GM10248 (cell line): ENCODE data around the gene WAPL.

Experiments
- CTCF ChIA-PET: fragments of 300-600 bp; sonication (Branson Sonifier 250); formaldehyde crosslinking; extraction: SDS; loops from one replicate; lab custom pipeline; 2021; ENCODE audit warnings: antibody characterized with exemption; lab: Yijun Ruan, JAX
- POLR2A ChIA-PET: fragments of 350-650 bp; sonication (Branson Sonifier 250); formaldehyde crosslinking; extraction: SDS; loops from one replicate; lab custom pipeline; 2020; ENCODE audit warnings: antibody characterized with exemption; lab: Yijun Ruan, JAX
- DNase-seq: peaks from one replicate; pipeline ENCODE4 v3.0.0; 2012; ENCODE audit errors: extremely low spot score
- TF ChIP-seq, protein P1 (sequence below): IDR thresholded peaks from 2 replicates; pipeline ENCODE4 v1.5.1; 2012; ENCODE audit warnings: mild to moderate bottlenecking, low read depth; ENCODE audit errors: extremely low read depth, missing control alignments, control extremely low read depth

WAPL gene

DNA sequence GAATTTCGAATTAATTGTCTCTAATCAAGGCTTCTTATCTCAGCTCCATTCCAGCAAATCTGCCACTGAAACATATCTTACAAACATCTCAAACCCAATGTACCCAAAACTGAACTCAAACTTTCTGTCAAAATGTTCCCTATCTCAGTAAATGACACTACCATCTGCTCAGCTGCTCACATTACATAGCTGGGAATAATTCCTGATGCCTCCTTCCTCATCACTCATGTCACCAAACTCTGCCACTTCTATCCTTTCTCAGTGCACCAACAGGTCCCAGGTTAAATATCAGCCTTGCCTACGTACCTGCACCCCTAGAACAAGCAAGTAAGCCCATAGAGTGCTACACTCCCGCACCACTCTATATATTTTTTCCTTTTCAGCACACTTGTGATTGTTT is 12.4 kb downstream of the WAPL start:
- ChIA-PET CTCF (no interaction called here), POLR2A (no interaction called here)
- DNase-seq, result no peak
- TF ChIP-seq, protein P1, sequence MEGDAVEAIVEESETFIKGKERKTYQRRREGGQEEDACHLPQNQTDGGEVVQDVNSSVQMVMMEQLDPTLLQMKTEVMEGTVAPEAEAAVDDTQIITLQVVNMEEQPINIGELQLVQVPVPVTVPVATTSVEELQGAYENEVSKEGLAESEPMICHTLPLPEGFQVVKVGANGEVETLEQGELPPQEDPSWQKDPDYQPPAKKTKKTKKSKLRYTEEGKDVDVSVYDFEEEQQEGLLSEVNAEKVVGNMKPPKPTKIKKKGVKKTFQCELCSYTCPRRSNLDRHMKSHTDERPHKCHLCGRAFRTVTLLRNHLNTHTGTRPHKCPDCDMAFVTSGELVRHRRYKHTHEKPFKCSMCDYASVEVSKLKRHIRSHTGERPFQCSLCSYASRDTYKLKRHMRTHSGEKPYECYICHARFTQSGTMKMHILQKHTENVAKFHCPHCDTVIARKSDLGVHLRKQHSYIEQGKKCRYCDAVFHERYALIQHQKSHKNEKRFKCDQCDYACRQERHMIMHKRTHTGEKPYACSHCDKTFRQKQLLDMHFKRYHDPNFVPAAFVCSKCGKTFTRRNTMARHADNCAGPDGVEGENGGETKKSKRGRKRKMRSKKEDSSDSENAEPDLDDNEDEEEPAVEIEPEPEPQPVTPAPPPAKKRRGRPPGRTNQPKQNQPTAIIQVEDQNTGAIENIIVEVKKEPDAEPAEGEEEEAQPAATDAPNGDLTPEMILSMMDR, result no peak

DNA sequence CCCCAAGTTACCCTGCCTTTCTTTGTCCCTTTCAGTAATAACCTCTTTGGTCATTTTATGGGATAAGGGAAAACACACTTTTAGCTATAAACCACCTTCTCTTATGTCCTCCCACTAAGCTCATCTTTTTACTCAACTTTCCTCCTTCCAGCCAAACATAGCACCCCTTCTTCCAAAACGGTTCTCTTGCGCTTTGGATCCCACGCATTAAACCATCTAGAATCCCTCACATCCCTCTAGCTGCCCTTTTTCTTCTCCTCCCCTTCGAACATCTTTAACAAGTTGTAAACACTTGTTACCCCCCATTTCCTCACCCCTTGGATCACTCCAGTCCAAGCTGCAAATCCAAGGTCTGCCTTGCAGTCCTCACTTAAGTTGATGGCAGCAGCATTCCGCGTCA is 13.4 kb downstream of the WAPL start:
- DNase-seq, result no peak
- ChIA-PET POLR2A (no interaction called here), CTCF (interaction anchor here (0.8 to 1.1 kb wide), 3 partner anchors 9 to 108 kb away, joined by 3 to 4 read pairs (median 3); no protein-coding TSS in a partner anchor)
- TF ChIP-seq, protein P1, result no peak

DNA sequence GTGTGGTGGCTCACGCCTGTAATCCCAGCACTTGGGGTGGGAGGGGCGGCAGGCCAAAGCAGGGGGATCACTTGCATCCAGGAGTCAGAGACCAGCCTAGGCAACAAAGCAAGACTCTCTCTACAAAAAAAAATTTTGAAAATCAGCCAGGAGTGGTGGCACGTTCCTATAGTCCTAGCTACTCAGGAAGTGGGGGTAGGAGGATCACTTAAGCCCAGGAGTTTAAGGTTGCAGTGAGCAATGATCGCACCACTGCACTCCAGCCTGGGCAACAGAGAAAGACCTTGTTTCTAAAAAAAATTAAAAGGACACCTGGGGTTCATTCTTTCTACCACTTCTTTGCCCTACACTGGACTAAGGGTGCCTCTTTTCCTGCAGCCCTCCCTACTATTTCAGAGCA is 15.1 kb downstream of the WAPL start:
- POLR2A ChIA-PET, result interaction anchor here (0.6 kb wide), 1 partner anchor 92 kb away, joined by 3 read pairs; no protein-coding TSS in a partner anchor
- DNase-seq, result no peak
- TF ChIP-seq, protein P1, result no peak
- CTCF ChIA-PET, result no interaction called here

DNA sequence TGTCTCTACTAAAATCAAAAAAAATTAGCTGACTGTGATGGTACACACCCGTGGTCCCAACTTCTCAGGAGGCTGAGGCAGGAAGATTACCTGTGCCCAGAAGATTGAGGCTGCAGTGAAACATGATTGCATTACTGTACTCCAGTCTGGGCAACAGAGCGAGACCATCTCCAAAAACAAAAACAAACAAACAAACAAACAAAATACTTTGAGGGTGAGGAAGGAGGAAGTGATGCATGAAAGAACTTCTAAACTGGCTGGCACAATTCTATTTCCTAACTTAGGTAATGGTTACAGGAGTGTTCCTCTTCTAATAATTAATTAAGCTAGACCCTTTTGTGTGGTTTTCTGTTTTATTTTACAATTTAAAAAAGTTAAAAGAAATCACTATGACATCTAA is 15.5 kb downstream of the WAPL start:
- TF ChIP-seq, protein P1, result no peak
- ChIA-PET POLR2A (no interaction called here), CTCF (no interaction called here)
- no peak for DNase-seq

DNA sequence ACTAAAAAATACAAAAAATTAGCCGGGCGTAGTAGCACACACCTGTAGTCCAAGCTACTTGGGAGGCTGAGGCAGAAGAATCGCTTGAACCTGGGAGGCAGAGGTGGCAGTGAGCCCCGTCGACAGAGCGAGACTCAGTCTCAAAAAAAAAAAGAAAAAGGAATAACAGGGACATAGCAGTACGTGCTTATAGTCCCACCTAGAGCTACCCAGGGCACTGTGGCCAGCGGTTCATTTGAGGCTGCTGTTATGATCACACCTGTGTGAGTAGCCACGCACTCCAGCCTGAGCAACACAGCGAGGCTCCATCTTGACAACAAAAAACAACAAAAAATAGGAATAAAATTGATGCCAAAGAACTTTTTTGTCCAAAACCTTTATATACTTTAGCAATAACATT is 17.1 kb downstream of the WAPL start:
- CTCF ChIA-PET, result no interaction called here
- TF ChIP-seq, protein P1, result no peak
- POLR2A ChIA-PET, result no interaction called here
- DNase-seq, result no peak

DNA sequence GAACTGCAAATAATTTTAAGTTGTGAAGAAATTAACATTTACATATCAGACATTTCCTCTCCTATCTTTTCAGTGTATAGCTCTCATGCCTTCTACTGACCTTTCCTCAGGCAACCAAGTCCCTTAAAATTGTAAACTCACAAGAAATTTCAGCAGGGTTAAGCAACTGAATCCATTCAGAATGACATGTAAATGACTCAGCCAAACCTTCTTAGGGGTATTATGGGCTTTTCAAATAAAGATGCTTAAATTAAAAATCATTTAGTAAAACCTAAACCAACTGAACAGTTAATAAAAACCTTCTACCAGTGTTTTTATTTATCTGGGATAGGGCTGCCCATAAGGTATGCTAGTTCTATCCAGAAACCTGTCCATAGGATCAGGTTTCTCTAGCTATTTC is 20.7 kb downstream of the WAPL start:
- ChIA-PET CTCF (no interaction called here), POLR2A (no interaction called here)
- TF ChIP-seq, protein P1, result no peak
- DNase-seq, result no peak

DNA sequence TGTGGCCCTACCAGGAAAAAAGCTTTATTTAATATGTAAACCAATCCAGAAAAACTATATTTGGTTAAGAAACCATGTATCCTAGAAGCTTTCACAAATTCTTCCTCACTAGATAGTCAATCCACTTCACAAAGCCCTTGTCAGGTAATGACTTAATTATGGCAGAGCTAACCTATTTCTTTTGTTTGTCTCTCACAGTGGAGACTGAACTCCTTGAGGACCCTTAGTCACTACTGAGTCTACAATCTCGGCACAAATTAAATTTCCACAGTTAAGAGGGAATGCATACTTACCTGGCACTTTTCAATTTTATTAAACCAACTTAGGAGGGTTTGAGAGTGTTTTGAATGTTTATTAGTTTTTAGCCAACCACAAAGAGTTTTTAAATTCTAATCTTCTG is 23.0 kb downstream of the WAPL start:
- TF ChIP-seq, protein P1, result no peak
- no peak for DNase-seq
- CTCF ChIA-PET, result interaction anchor here (1.0 to 1.9 kb wide), 3 partner anchors 11 to 19 kb away, joined by 3 to 4 read pairs (median 3); no protein-coding TSS in a partner anchor
- POLR2A ChIA-PET, result no interaction called here
